ENCODE results near the gene GRM8.

Gene GRM8

DNA sequence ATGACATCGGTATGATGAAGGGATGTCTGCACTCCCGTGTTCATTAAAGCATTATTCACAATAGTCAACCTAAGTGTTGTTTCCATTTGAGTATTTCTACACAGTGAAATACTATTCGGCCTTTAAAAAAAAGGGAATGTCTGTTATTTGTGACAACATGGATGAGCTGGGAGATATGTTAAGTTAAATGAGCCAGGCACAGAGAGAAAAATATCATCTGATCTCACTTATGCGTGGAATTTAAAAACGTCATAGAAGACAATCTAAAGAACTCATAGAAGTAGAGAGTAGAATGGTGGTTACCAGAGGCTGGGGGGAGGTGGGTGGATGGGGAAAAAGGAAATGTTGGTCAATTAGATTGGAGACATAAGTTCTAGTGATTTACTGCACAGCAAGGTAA lies 753.3 kb downstream of the GRM8 start:
- Histone ChIP-seq H3K27ac (ENCODE audit: extremely low read depth, low read depth, low read length) (no peak overlapping the region), H3K36me3 (ENCODE audit: control insufficient read depth in 2 of 2, insufficient read depth in 1 of 2, low read length in 2 of 2) (no peaks in the 10 kb centered on the region), H3K4me3 (ENCODE audit: low read depth, low read length) (no peak overlapping the region), H3K4me1 (ENCODE audit: control insufficient read depth, insufficient read depth, low read length) (no peaks in the 10 kb centered on the region), H3K9me3 (ENCODE audit: control insufficient read depth, insufficient read depth, low read depth, low read length) (no peaks in the 10 kb centered on the region)
- ChIA-PET POLR2A (no interaction called here), CTCF (no interaction called here)
- TF ChIP-seq GLIS1 (tag by site-specific recombination; IDR thresholded peaks at IDR 0.05) (no peak), ZNF529 (tag by site-specific recombination; IDR thresholded peaks at IDR 0.05; ENCODE audit: insufficient replicate concordance) (no peak), MYNN (tag by site-specific recombination; IDR thresholded peaks at IDR 0.05; ENCODE audit: borderline replicate concordance) (no peak), ZNF211 (tag by site-specific recombination; IDR thresholded peaks at IDR 0.05; ENCODE audit: low read depth) (no peak), PRDM1 (tag by site-specific recombination; IDR thresholded peaks at IDR 0.05) (no peak), ZNF223 (tag by site-specific recombination; IDR thresholded peaks at IDR 0.05) (no peak), ZXDB (tag by site-specific recombination; IDR thresholded peaks at IDR 0.05) (no peak), KLF16 (tag by site-specific recombination; IDR thresholded peaks at IDR 0.05) (no peak), ZNF623 (tag by site-specific recombination; IDR thresholded peaks at IDR 0.05) (no peak), ZNF423 (tag by site-specific recombination; IDR thresholded peaks at IDR 0.05) (no peak), ZNF155 (tag by site-specific recombination; IDR thresholded peaks at IDR 0.05) (no peak), ZSCAN16 (tag by site-specific recombination; IDR thresholded peaks at IDR 0.05) (no peak), ZFP37 (tag by site-specific recombination; IDR thresholded peaks at IDR 0.05) (no peak), ZNF24 (tag by site-specific recombination; IDR thresholded peaks at IDR 0.05) (no peak)
- TF ChIP-seq, protein P1, sequence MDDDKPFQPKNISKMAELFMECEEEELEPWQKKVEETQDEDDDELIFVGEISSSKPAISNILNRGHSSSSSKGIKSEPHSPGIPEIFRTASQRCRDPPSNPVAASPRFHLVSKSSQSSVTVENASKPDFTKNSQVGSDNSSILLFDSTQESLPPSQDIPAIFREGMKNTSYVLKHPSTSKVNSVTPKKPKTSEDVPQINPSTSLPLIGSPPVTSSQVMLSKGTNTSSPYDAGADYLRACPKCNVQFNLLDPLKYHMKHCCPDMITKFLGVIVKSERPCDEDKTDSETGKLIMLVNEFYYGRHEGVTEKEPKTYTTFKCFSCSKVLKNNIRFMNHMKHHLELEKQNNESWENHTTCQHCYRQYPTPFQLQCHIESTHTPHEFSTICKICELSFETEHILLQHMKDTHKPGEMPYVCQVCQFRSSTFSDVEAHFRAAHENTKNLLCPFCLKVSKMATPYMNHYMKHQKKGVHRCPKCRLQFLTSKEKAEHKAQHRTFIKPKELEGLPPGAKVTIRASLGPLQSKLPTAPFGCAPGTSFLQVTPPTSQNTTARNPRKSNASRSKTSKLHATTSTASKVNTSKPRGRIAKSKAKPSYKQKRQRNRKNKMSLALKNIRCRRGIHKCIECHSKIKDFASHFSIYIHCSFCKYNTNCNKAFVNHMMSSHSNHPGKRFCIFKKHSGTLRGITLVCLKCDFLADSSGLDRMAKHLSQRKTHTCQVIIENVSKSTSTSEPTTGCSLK (tag by site-specific recombination; IDR thresholded peaks at IDR 0.05): no peak
- TF ChIP-seq, protein P2, sequence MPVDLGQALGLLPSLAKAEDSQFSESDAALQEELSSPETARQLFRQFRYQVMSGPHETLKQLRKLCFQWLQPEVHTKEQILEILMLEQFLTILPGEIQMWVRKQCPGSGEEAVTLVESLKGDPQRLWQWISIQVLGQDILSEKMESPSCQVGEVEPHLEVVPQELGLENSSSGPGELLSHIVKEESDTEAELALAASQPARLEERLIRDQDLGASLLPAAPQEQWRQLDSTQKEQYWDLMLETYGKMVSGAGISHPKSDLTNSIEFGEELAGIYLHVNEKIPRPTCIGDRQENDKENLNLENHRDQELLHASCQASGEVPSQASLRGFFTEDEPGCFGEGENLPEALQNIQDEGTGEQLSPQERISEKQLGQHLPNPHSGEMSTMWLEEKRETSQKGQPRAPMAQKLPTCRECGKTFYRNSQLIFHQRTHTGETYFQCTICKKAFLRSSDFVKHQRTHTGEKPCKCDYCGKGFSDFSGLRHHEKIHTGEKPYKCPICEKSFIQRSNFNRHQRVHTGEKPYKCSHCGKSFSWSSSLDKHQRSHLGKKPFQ (tag by site-specific recombination; IDR thresholded peaks at IDR 0.05): no peak
- TF ChIP-seq, protein P3, sequence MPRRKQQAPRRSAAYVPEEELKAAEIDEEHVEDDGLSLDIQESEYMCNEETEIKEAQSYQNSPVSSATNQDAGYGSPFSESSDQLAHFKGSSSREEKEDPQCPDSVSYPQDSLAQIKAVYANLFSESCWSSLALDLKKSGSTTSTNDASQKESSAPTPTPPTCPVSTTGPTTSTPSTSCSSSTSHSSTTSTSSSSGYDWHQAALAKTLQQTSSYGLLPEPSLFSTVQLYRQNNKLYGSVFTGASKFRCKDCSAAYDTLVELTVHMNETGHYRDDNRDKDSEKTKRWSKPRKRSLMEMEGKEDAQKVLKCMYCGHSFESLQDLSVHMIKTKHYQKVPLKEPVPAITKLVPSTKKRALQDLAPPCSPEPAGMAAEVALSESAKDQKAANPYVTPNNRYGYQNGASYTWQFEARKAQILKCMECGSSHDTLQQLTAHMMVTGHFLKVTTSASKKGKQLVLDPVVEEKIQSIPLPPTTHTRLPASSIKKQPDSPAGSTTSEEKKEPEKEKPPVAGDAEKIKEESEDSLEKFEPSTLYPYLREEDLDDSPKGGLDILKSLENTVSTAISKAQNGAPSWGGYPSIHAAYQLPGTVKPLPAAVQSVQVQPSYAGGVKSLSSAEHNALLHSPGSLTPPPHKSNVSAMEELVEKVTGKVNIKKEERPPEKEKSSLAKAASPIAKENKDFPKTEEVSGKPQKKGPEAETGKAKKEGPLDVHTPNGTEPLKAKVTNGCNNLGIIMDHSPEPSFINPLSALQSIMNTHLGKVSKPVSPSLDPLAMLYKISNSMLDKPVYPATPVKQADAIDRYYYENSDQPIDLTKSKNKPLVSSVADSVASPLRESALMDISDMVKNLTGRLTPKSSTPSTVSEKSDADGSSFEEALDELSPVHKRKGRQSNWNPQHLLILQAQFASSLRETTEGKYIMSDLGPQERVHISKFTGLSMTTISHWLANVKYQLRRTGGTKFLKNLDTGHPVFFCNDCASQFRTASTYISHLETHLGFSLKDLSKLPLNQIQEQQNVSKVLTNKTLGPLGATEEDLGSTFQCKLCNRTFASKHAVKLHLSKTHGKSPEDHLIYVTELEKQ (tag by site-specific recombination; IDR thresholded peaks at IDR 0.05; ENCODE audit: borderline replicate concordance): no peak

DNA sequence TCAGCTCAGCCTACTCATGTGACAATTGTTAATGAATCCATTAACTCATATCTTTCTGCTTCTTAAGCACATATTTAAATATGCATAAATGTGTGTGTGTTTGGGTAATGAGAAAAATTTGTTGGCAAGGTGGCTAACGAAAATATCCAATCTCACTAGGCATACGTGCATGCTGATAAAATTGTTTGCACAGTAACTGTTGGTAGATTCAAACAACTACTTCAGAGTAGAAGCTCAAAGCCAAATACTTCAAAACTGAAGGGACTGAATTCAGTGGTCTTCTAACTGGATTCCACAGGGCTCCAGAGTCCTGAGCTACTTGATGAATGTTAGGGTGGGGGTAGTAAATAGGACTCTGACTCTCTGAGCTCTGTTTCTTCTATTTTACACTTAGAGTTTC lies 757.0 kb downstream of the GRM8 start:
- no peak overlapping the region for H3K27ac ChIP-seq (ENCODE audit: extremely low read depth, low read depth, low read length)
- CTCF ChIA-PET: no interaction called here
- no peaks in the 10 kb centered on the region for H3K4me1 ChIP-seq (ENCODE audit: control insufficient read depth, insufficient read depth, low read length)
- TF ChIP-seq ZFHX2 (tag by site-specific recombination; conservative IDR thresholded peaks at IDR 0.05) (no peak), ZNF76 (tag by site-specific recombination; IDR thresholded peaks at IDR 0.05; ENCODE audit: borderline replicate concordance, low read depth) (no peak), ZNF785 (tag by site-specific recombination; IDR thresholded peaks at IDR 0.05) (no peak), ZNF658 (tag by site-specific recombination; IDR thresholded peaks at IDR 0.05) (no peak)
- TF ChIP-seq, protein P4, sequence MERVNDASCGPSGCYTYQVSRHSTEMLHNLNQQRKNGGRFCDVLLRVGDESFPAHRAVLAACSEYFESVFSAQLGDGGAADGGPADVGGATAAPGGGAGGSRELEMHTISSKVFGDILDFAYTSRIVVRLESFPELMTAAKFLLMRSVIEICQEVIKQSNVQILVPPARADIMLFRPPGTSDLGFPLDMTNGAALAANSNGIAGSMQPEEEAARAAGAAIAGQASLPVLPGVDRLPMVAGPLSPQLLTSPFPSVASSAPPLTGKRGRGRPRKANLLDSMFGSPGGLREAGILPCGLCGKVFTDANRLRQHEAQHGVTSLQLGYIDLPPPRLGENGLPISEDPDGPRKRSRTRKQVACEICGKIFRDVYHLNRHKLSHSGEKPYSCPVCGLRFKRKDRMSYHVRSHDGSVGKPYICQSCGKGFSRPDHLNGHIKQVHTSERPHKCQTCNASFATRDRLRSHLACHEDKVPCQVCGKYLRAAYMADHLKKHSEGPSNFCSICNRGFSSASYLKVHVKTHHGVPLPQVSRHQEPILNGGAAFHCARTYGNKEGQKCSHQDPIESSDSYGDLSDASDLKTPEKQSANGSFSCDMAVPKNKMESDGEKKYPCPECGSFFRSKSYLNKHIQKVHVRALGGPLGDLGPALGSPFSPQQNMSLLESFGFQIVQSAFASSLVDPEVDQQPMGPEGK (tag by site-specific recombination; IDR thresholded peaks at IDR 0.05): no peak
- TF ChIP-seq, protein P5, sequence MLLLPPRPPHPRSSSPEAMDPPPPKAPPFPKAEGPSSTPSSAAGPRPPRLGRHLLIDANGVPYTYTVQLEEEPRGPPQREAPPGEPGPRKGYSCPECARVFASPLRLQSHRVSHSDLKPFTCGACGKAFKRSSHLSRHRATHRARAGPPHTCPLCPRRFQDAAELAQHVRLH (tag by site-specific recombination; IDR thresholded peaks at IDR 0.05): no peak
- no peak overlapping the region for H3K4me3 ChIP-seq (ENCODE audit: low read depth, low read length)
- H3K36me3 ChIP-seq (ENCODE audit: control insufficient read depth in 2 of 2, insufficient read depth in 1 of 2, low read length in 2 of 2): no peaks in the 10 kb centered on the region
- H3K9me3 ChIP-seq (ENCODE audit: control insufficient read depth, insufficient read depth, low read depth, low read length): no peaks in the 10 kb centered on the region
- POLR2A ChIA-PET: no interaction called here
